HG03432 (cell line): ENCODE measurements around the gene MAPK4.

ENCODE experiments used
- ATAC-seq: cut with Tn5 transposase; IDR thresholded peaks from one replicate; pipeline ENCODE4 v1.9.1; 2021; ENCODE audit warnings: mild to moderate bottlenecking, moderate library complexity; ENCODE audit not compliant: unreplicated experiment

MAPK4 gene

GRCh38 chr18:50717563-50717962 is 157.7 kb downstream of the MAPK4 start:
- ATAC-seq, result no peak

- ATAC-seq, result no peak
These were observed 159.8 kb downstream of the MAPK4 start for GRCh38 chr18:50719471-50720324.

GRCh38 chr18:50720325-50720674 is 160.4 kb downstream of the MAPK4 start:
- ATAC-seq, result no peak

- ATAC-seq, result no peak
These were observed 161.1 kb downstream of the MAPK4 start for GRCh38 chr18:50721006-50721405.

- no peak for ATAC-seq
These were observed 161.7 kb downstream of the MAPK4 start for GRCh38 chr18:50721451-50722120.

GRCh38 chr18:50722311-50722710 is 162.4 kb downstream of the MAPK4 start:
- ATAC-seq, result no peak

GRCh38 chr18:50724751-50725151 is 164.9 kb downstream of the MAPK4 start:
- ATAC-seq, result no peak

- ATAC-seq, result peak; percentile 92
These were observed 167.2 kb downstream of the MAPK4 start for GRCh38 chr18:50726960-50727589.

GRCh38 chr18:50727721-50728471 is 168.0 kb downstream of the MAPK4 start:
- ATAC-seq, result no peak

- ATAC-seq, result no peak
These were observed 169.5 kb downstream of the MAPK4 start for GRCh38 chr18:50729376-50729775.

GRCh38 chr18:50729986-50730385 is 170.1 kb downstream of the MAPK4 start:
- ATAC-seq, result no peak

- no peak for ATAC-seq
These were observed 174.5 kb downstream of the MAPK4 start for GRCh38 chr18:50734342-50734741.

- ATAC-seq, result no peak
These were observed 175.0 kb downstream of the MAPK4 start for GRCh38 chr18:50734886-50735285.

- no peak for ATAC-seq
These were observed 177.2 kb downstream of the MAPK4 start for GRCh38 chr18:50737127-50737526.

- no peak for ATAC-seq
These were observed 178.3 kb downstream of the MAPK4 start for GRCh38 chr18:50738098-50738757.

GRCh38 chr18:50742952-50743351 is 183.1 kb downstream of the MAPK4 start:
- ATAC-seq, result no peak

- ATAC-seq, result no peak
These were observed 184.4 kb downstream of the MAPK4 start for GRCh38 chr18:50744253-50744652.

- no peak for ATAC-seq
These were observed 186.1 kb downstream of the MAPK4 start for GRCh38 chr18:50745945-50746344.

- no peak for ATAC-seq
These were observed 188.0 kb downstream of the MAPK4 start for GRCh38 chr18:50747849-50748242.
